GM23338 (cell line): ENCODE results near the gene MAD1L1. TPM values are rescaled to one million over a fixed set of nuclear protein-coding genes. Genes with fewer than 3 reads are reported as not detected.

Experiments
- ATAC-seq: fragments of 200-7000 bp; cut with Tn5 transposase; 3 replicates; pipeline ENCODE4 v1.9.1; 2020
- DNase-seq: peaks from one replicate; pipeline ENCODE4 v3.0.0-alpha.2; 2015; ENCODE audit warnings: low spot score
- H2AFZ ChIP-seq: fragments of 200-600 bp; sonication (generic); 2 replicates; pipeline ENCODE4 v1.8.0; 2016; ENCODE audit warnings: antibody characterized with exemption, mild to moderate bottlenecking, moderate library complexity
- H3F3A ChIP-seq: fragments of 200-600 bp; sonication (generic); replicated peaks from 2 replicates; pipeline ENCODE4 v1.8.0; 2017; ENCODE audit warnings: antibody characterized with exemption, mixed run types, low read depth
- H3K27ac ChIP-seq: fragments of 200-600 bp; sonication (generic); 2 replicates; pipeline ENCODE4 v1.6.1; 2016; ENCODE audit warnings: low read depth
- H3K27me3 ChIP-seq: fragments of 200-600 bp; sonication (generic); 2 replicates; pipeline ENCODE4 v1.8.0; 2016; ENCODE audit warnings: mild to moderate bottlenecking, mixed run types, moderate library complexity; ENCODE audit not compliant: insufficient read depth
- H3K36me3 ChIP-seq: fragments of 200-600 bp; sonication (generic); 2 replicates; pipeline ENCODE4 v1.8.0; 2016; ENCODE audit warnings: mild to moderate bottlenecking; ENCODE audit not compliant: insufficient read depth
- H3K4me1 ChIP-seq: fragments of 200-600 bp; sonication (generic); 2 replicates; pipeline ENCODE4 v1.8.0; 2016; ENCODE audit warnings: mild to moderate bottlenecking, moderate library complexity; ENCODE audit not compliant: insufficient read depth
- H3K4me2 ChIP-seq: fragments of 200-600 bp; sonication (generic); 2 replicates; pipeline ENCODE4 v1.7.1; 2017; ENCODE audit warnings: mixed run types
- H3K4me3 ChIP-seq: fragments of 200-600 bp; sonication (generic); 2 replicates; pipeline ENCODE4 v1.6.1; 2016; ENCODE audit warnings: mixed run types
- H3K79me2 ChIP-seq: fragments of 200-600 bp; sonication (generic); replicated peaks from 2 replicates; pipeline ENCODE4 v1.8.0; 2017; ENCODE audit warnings: mild to moderate bottlenecking; ENCODE audit not compliant: insufficient read depth
- H3K9me2 ChIP-seq: fragments of 200-600 bp; sonication (generic); 2 replicates; pipeline ENCODE4 v1.8.0; 2017; ENCODE audit not compliant: insufficient read depth
- H4K20me1 ChIP-seq: fragments of 200-600 bp; sonication (generic); replicated peaks from 2 replicates; pipeline ENCODE4 v1.8.0; 2017; ENCODE audit warnings: mild to moderate bottlenecking; ENCODE audit not compliant: insufficient read depth
- H3K27ac Mint-ChIP-seq: 2 replicates; pipeline ENCODE4 v1.8.0; 2020; ENCODE audit warnings: inconsistent platforms, mild to moderate bottlenecking, moderate library complexity, mixed read lengths
- H3K27me3 Mint-ChIP-seq: 3 replicates; pipeline ENCODE4 v1.8.0; 2022; ENCODE audit warnings: low read depth, mild to moderate bottlenecking, moderate library complexity, mixed read lengths, inconsistent platforms; ENCODE audit not compliant: insufficient read depth, poor library complexity
- H3K36me3 Mint-ChIP-seq: 3 replicates; pipeline ENCODE4 v1.8.0; 2021; ENCODE audit warnings: low read depth, mild to moderate bottlenecking, inconsistent platforms, moderate library complexity, mixed read lengths
- H3K4me1 Mint-ChIP-seq: 3 replicates; pipeline ENCODE4 v1.8.0; 2020; ENCODE audit warnings: mild to moderate bottlenecking, inconsistent platforms, mixed read lengths
- H3K4me3 Mint-ChIP-seq: 3 replicates; pipeline ENCODE4 v1.8.0; 2021; ENCODE audit warnings: moderate library complexity, mild to moderate bottlenecking, inconsistent platforms, mixed read lengths
- H3K9me3 Mint-ChIP-seq: 3 replicates; pipeline ENCODE4 v1.8.0; 2020; ENCODE audit warnings: moderate library complexity, mild to moderate bottlenecking, inconsistent platforms, mixed read lengths
- CREB1 ChIP-seq: fragments of 250-450 bp; sonication (Bioruptor Pico); IDR thresholded peaks from 2 replicates; pipeline ENCODE4 v1.5.0; 2020; ENCODE audit warnings: low read depth, mild to moderate bottlenecking, moderate library complexity
- CTCF ChIP-seq, 2 experiments: fragments of 200-600 bp in 1 of 2; sonication (generic) in 1 of 2; conservative IDR thresholded peaks; 2 replicates each; pipeline versions ENCODE4 v1.5.1 to v1.6.1; 2016 to 2017; ENCODE audit warnings: antibody characterized with exemption in 2 of 2, low read depth in 2 of 2, mild to moderate bottlenecking in 2 of 2, moderate library complexity in 1 of 2
- ETS1 ChIP-seq: IDR thresholded peaks from 2 replicates; pipeline ENCODE4 v1.6.1; 2016; ENCODE audit warnings: antibody characterized with exemption
- JUNB ChIP-seq: IDR thresholded peaks from one replicate; pipeline ENCODE4 v1.6.1; 2016; ENCODE audit warnings: antibody characterized with exemption; ENCODE audit not compliant: unreplicated experiment
- POLR2AphosphoS5 ChIP-seq: IDR thresholded peaks from 2 replicates; pipeline ENCODE4 v1.6.1; 2016; ENCODE audit warnings: antibody characterized with exemption, low read depth
- STAT1 ChIP-seq: IDR thresholded peaks from one replicate; pipeline ENCODE4 v1.6.1; 2016; ENCODE audit warnings: antibody characterized with exemption; ENCODE audit not compliant: unreplicated experiment
- ZNF462 ChIP-seq: fragments of 250-450 bp; sonication (Bioruptor Pico); IDR thresholded peaks from 2 replicates; pipeline ENCODE4 v1.5.0; 2020; ENCODE audit warnings: mild to moderate bottlenecking, moderate library complexity
- polyA plus RNA-seq: library from polyadenylated mRNA; unstranded; fragments of >200 nt; fragmentation: Nextera tagmentation; extraction: Ambion mirVana; gene quantifications from 2 replicates; pipeline ENCODE4 v1.2.1, GENCODE V29; 2016
- total RNA-seq: library from RNA; depleted of rRNA; stranded (reverse); fragments of >200 nt; shearing (Covaris generic); gene quantifications from 2 replicates; pipeline ENCODE4 v1.2.3, GENCODE V29; 2014

Gene MAD1L1
- total and polyA plus RNA-seq, 2 experiments from 2014 or later, result 40.3 to 59.3 TPM

- Histone ChIP-seq H2AFZ (no peak overlapping the region), H4K20me1 (no peaks in the 10 kb centered on the region; the same call in 1 of the 2 replicates), H3K4me1 (no peaks in the 10 kb centered on the region), H3K27me3 (no peaks in the 10 kb centered on the region), H3K4me3 (no peak overlapping the region), H3K79me2 (no peaks in the 10 kb centered on the region), H3K9me2 (no peaks in the 10 kb centered on the region), H3F3A (no peaks in the 10 kb centered on the region), H3K36me3 (no peaks in the 10 kb centered on the region; the same call in 1 of the 2 replicates), H3K4me2 (no peak overlapping the region), H3K27ac (no peak overlapping the region)
- Mint-ChIP-seq H3K4me1 (no peaks in the 10 kb centered on the region), H3K27me3 (peaks cover 22% of the 10 kb centered on the region), H3K9me3 (no peaks in the 10 kb centered on the region), H3K36me3 (peaks cover 26% of the 10 kb centered on the region), H3K4me3 (no peak overlapping the region), H3K27ac (no peak overlapping the region)
- DNase-seq (no peak), ATAC-seq (no peak)
- TF ChIP-seq ZNF462 (CRISPR knock-in tag) (no peak), CREB1 (no peak), POLR2AphosphoS5 (no peak), JUNB (no peak), CTCF (conservative IDR thresholded peaks at IDR 0.05; ENCODE audit: low read depth in 2 of 2) (no peak), ETS1 (no peak), STAT1 (no peak)
Measured at GRCh38 chr7:2253525-2254244, 20.9 kb upstream of the MAD1L1 start.
